Measurements from ENCODE around the gene FMR1NB. TPM values are rescaled to one million over a fixed set of nuclear protein-coding genes. Genes with fewer than 3 reads are reported as not detected.

The FMR1NB gene, protein sequence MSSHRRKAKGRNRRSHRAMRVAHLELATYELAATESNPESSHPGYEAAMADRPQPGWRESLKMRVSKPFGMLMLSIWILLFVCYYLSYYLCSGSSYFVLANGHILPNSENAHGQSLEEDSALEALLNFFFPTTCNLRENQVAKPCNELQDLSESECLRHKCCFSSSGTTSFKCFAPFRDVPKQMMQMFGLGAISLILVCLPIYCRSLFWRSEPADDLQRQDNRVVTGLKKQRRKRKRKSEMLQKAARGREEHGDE
- not detected for total RNA-seq

DNA sequence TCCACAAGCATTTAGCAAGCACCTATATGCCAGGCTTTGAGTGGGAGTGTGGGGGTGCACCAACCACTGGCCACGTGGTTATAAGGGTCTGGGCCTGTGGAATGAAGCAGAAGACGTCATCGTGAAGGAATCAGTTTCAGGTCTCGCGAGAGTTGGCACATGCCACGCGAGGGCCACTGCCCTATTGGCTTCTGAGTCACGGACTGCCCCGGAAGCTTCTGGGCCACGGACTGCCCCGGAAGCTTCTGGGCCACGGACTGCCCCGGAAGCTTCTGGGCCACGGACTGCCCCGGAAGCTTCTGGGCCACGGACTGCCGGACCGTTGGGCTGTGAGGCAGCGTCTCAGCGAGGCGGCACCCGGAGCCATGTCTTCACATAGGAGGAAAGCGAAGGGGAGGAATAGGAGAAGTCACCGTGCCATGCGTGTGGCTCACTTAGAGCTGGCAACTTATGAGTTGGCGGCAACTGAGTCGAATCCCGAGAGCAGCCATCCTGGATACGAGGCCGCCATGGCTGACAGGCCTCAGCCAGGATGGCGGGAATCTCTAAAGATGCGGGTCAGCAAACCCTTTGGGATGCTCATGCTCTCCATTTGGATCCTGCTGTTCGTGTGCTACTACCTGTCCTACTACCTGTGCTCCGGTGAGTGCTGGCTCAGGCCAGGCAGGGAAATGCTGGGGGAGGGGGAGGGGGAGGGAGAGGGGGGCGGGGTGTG, at the start of gene FMR1NB:
Gene FMR1NB (plus strand): TSS at position 300 of the 715 bp plus-strand sequence. CDS start 66 bp downstream, at position 366.
- TF ChIP-seq POLR2AphosphoS5 (IDR thresholded peaks at IDR 0.05) (no peak), POLR2A (IDR thresholded peaks at IDR 0.05) (no peak), EP300 (IDR thresholded peaks at IDR 0.05) (no peak)
- TF ChIP-seq, protein P1, sequence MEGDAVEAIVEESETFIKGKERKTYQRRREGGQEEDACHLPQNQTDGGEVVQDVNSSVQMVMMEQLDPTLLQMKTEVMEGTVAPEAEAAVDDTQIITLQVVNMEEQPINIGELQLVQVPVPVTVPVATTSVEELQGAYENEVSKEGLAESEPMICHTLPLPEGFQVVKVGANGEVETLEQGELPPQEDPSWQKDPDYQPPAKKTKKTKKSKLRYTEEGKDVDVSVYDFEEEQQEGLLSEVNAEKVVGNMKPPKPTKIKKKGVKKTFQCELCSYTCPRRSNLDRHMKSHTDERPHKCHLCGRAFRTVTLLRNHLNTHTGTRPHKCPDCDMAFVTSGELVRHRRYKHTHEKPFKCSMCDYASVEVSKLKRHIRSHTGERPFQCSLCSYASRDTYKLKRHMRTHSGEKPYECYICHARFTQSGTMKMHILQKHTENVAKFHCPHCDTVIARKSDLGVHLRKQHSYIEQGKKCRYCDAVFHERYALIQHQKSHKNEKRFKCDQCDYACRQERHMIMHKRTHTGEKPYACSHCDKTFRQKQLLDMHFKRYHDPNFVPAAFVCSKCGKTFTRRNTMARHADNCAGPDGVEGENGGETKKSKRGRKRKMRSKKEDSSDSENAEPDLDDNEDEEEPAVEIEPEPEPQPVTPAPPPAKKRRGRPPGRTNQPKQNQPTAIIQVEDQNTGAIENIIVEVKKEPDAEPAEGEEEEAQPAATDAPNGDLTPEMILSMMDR (IDR thresholded peaks at IDR 0.05) = no peak
- 90 to 92% methylated on average over 6 to 35 of the region's 35 CpGs for WGBS, 2 donors
- peaks cover 0 to 6% (median 0%) of the 10 kb centered on the region in 4 donors for H3K9me3 ChIP-seq
- no peaks in the 10 kb centered on the region for H3K4me1 ChIP-seq
- H3K27ac ChIP-seq = no peak within 1 kb of the TSS
- DNase-seq (no peak), ATAC-seq (ENCODE audit: low FRiP score in 2 of 2) (no peak)
- H3K4me3 ChIP-seq = no peak within 1 kb of the TSS
- no peaks in the 10 kb centered on the region for H3K36me3 ChIP-seq
- no peaks in the 10 kb centered on the region for H3K27me3 ChIP-seq

GRCh38 chrX:147933815-147934214, 47.3 kb upstream of the FMR1NB start:
- Histone ChIP-seq H3K27ac (no peak overlapping the region), H3K4me1 (no peaks in the 10 kb centered on the region), H3K9me3 (no peaks in the 10 kb centered on the region), H3K36me3 (peaks cover 0 to 27% (median 0%) of the 10 kb centered on the region in 4 donors), H3K27me3 (no peaks in the 10 kb centered on the region), H3K4me3 (no peak overlapping the region)
- no peak for DNase-seq
- 76 to 83% methylated on average over 1 of the region's 1 CpG for WGBS, 2 donors
- ATAC-seq (ENCODE audit: low FRiP score in 2 of 2) = no peak
- TF ChIP-seq POLR2AphosphoS5 (IDR thresholded peaks at IDR 0.05) (no peak), POLR2A (IDR thresholded peaks at IDR 0.05) (no peak), EP300 (IDR thresholded peaks at IDR 0.05) (no peak)
- TF ChIP-seq, protein P1 (IDR thresholded peaks at IDR 0.05) = no peak

DNA sequence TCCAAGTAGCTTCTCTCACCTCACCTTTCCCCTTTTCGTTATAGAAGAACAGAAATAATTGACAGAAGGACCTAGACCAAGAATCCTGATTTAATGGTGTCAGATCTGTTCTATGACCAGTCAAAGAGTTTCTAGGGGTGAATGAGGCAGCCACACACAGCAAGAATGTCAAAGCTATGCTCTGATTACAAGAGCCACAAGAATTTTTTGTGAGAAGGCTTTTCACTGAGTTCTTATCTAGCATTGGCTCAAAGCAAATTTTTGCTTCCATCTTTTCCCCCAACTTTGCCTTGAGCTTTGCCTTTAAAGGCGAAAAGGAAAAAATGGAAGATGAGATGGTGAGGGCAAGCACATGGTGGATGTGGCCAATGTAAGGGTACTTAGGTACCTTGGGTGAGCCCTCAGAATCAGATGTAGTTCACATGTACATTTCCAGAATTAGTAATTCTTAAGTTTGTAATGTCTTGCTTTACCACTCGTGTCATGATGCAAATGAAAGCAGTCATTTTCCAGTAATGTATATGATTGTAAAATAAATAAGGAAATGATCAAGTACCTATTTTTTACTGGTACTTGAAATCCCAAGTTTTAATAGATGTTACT, 45.9 kb upstream of the FMR1NB start:
- no peak overlapping the region for H3K4me3 ChIP-seq
- 66 to 90% methylated on average over 3 of the region's 3 CpGs for WGBS, 2 donors

DNA sequence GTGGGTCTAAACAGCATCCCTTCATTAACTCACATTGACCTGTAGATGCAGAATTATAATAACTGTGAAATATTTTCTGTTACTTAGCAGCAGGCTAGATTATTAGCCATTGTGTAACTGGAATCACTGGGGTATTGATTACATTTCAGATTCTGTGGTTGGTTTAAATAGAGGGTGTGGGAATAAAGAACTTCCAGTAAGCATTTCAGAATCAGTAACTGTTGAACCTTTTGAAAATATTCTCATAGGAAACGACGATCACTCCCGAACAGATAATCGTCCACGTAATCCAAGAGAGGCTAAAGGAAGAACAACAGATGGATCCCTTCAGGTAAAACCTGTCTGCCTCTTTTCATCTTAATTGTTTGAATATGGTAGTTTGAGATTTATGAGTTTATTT, 35.9 kb upstream of the FMR1NB start:
- no peaks in the 10 kb centered on the region for H3K4me1 ChIP-seq
- DNase-seq (no peak), ATAC-seq (ENCODE audit: low FRiP score in 2 of 2) (no peak)
- peaks cover 0 to 68% (median 19%) of the 10 kb centered on the region in 4 donors for H3K36me3 ChIP-seq
- no peaks in the 10 kb centered on the region for H3K9me3 ChIP-seq
- TF ChIP-seq POLR2AphosphoS5 (IDR thresholded peaks at IDR 0.05) = no peak
- TF ChIP-seq, protein P1 (IDR thresholded peaks at IDR 0.05) = no peak
- no peak for TF ChIP-seq POLR2A (IDR thresholded peaks at IDR 0.05)
- TF ChIP-seq EP300 (IDR thresholded peaks at IDR 0.05) = no peak
- no peaks in the 10 kb centered on the region for H3K27me3 ChIP-seq
- H3K4me3 ChIP-seq = no peak overlapping the region
- 95 to 99% methylated on average over 5 of the region's 5 CpGs for WGBS, 2 donors
- H3K27ac ChIP-seq = no peak overlapping the region

More for the DNA sequence above, 45.9 kb upstream of the FMR1NB start:
- DNase-seq (no peak), ATAC-seq (ENCODE audit: low FRiP score in 2 of 2) (no peak)
- TF ChIP-seq, protein P1 (IDR thresholded peaks at IDR 0.05) = no peak
- TF ChIP-seq POLR2AphosphoS5 (IDR thresholded peaks at IDR 0.05) (no peak), EP300 (IDR thresholded peaks at IDR 0.05) (no peak), POLR2A (IDR thresholded peaks at IDR 0.05) (no peak)
- Histone ChIP-seq H3K4me1 (no peaks in the 10 kb centered on the region), H3K36me3 (peaks cover 0 to 31% (median 0%) of the 10 kb centered on the region in 4 donors), H3K27ac (no peak overlapping the region), H3K9me3 (no peaks in the 10 kb centered on the region), H3K27me3 (no peaks in the 10 kb centered on the region)
